GM18909 (cell line): ENCODE data around the gene ULK4.
"Not testable (repeated sequence)": the region's sequence is repeated elsewhere in the genome, so short reads cannot be mapped to it uniquely, and the experiment has no call there.

ENCODE experiments used
- ATAC-seq: cut with Tn5 transposase; IDR thresholded peaks from one replicate; pipeline ENCODE4 v1.9.1; 2021; ENCODE audit warnings: mild to moderate bottlenecking; ENCODE audit not compliant: unreplicated experiment, poor library complexity

The ULK4 gene

GRCh38 chr3:41652506-41652905, 309.4 kb downstream of the ULK4 start:
- no peak for ATAC-seq

- no peak for ATAC-seq
Observed at GRCh38 chr3:41651718-41652117, 310.2 kb downstream of the ULK4 start.

- no peak for ATAC-seq
Observed at GRCh38 chr3:41650406-41650805, 311.5 kb downstream of the ULK4 start.

- no peak for ATAC-seq
Observed at GRCh38 chr3:41649129-41649739, 312.7 kb downstream of the ULK4 start.

GRCh38 chr3:41647730-41648129, 314.2 kb downstream of the ULK4 start:
- ATAC-seq: not testable (repeated sequence)

- ATAC-seq: no peak
Observed at GRCh38 chr3:41640076-41640475, 321.8 kb downstream of the ULK4 start.

- no peak for ATAC-seq
Observed at GRCh38 chr3:41638381-41638780, 323.5 kb downstream of the ULK4 start.

GRCh38 chr3:41632700-41633099, 329.2 kb downstream of the ULK4 start:
- no peak for ATAC-seq

- ATAC-seq: no peak
Observed at GRCh38 chr3:41630708-41631107, 331.2 kb downstream of the ULK4 start.

- ATAC-seq: no peak
Observed at GRCh38 chr3:41629986-41630385, 331.9 kb downstream of the ULK4 start.

GRCh38 chr3:41629072-41629471, 332.8 kb downstream of the ULK4 start:
- no peak for ATAC-seq

GRCh38 chr3:41627477-41628087, 334.3 kb downstream of the ULK4 start:
- ATAC-seq: no peak

- no peak for ATAC-seq
Observed at GRCh38 chr3:41612853-41613252, 349.1 kb downstream of the ULK4 start.

- ATAC-seq: no peak
Observed at GRCh38 chr3:41611008-41611407, 350.9 kb downstream of the ULK4 start.

GRCh38 chr3:41608347-41608746, 353.6 kb downstream of the ULK4 start:
- no peak for ATAC-seq

- ATAC-seq: no peak
Observed at GRCh38 chr3:41603807-41604206, 358.1 kb downstream of the ULK4 start.

GRCh38 chr3:41602121-41602520, 359.8 kb downstream of the ULK4 start:
- no peak for ATAC-seq

GRCh38 chr3:41601404-41601987, 360.4 kb downstream of the ULK4 start:
- ATAC-seq: no peak

- ATAC-seq: no peak
Observed at GRCh38 chr3:41600616-41601015, 361.3 kb downstream of the ULK4 start.

GRCh38 chr3:41599127-41599484, 362.8 kb downstream of the ULK4 start:
- ATAC-seq: no peak

- ATAC-seq: no peak
Observed at GRCh38 chr3:41598402-41599126, 363.3 kb downstream of the ULK4 start.
